Measurements from ENCODE around the gene MOB1A.
A peak's percentile ranks its signal among the peaks of the same experiment; 100 is the strongest.

Gene MOB1A

DNA sequence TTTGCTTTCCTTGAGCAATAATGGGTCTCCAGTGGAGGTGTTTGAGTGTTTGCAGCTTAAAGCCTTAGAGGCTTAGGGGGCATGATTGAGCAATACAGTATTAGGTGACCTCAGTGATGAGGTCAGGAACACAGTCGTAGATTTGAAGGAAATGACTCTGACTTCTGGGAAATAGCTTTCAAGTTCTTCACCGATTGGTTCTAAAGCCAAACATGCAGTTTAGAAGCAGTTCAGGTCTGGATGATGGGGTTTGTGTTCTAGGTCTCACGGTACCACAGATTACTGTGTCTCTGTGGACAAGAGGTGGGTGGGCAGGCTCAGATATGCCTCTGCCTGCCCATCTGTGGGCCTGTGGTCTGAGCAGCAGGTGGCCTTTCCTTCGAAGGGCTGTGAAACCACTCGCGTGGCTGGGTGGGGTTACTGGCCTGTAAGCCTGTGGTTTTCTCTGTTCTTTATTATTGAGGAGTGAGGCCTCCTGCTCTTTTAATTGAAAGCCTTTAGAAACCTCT is 27.6 kb upstream of the MOB1A start:
- Mint-ChIP-seq H3K4me3 (peak overlapping the region; percentile 73), H3K9me3 (no peaks in the 10 kb centered on the region), H3K4me1 (peaks cover 21% of the 10 kb centered on the region), H3K36me3 (peaks cover 14% of the 10 kb centered on the region), H3K27ac (peak overlapping the region; percentile 94), H3K27me3 (no peaks in the 10 kb centered on the region)
- DNase-seq (ENCODE audit: low spot score in 2 of 2) (peak in 1 of 2 donors; percentile 12), ATAC-seq (ENCODE audit: low read depth) (peak; percentile 82)

DNA sequence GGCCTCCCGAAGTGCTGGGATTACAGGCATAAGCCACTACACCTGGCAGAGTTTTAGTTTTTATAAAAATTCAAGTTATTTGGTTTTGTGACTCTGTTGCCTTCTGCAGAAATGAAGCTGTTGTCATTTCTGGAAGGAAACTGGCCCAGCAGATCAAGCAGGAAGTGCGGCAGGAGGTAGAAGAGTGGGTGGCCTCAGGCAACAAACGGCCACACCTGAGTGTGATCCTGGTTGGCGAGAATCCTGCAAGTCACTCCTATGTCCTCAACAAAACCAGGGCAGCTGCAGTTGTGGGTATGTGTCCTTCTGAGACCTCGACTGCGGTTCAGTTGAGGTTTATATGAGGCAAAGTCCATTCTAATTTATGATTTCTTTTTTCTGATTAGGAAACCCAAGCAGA is 26.9 kb upstream of the MOB1A start:
- H3K4me3 Mint-ChIP-seq = peak overlapping the region; percentile 73
- peaks cover 23% of the 10 kb centered on the region for H3K4me1 Mint-ChIP-seq
- peak overlapping the region; percentile 94 for H3K27ac Mint-ChIP-seq
- DNase-seq (ENCODE audit: low spot score in 2 of 2) (no peak), ATAC-seq (ENCODE audit: low read depth) (peak; percentile 49)
- H3K36me3 Mint-ChIP-seq = peaks cover 11% of the 10 kb centered on the region
- no peaks in the 10 kb centered on the region for H3K9me3 Mint-ChIP-seq
- no peaks in the 10 kb centered on the region for H3K27me3 Mint-ChIP-seq

DNA sequence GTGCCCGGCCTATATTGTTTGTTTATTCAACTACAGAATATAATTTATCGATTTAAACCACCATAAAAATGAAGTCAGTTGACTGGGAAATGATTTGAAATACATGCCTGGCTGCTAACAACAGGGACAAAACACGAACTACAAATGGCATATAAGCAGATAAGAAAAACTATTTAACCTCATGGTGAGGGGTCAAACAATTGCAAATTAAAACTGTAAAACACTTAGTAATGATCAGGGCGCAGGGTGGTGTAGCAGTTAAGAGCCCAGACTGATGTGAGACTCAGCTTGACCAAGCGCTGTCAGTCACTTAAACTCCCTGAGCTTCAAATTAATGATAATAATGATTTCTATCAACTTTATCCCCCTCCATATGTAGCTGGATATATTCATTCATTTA is 26.4 kb upstream of the MOB1A start:
- no peak for DNase-seq (ENCODE audit: low spot score in 2 of 2)
- no peaks in the 10 kb centered on the region for H3K27me3 Mint-ChIP-seq
- H3K36me3 Mint-ChIP-seq = peaks cover 11% of the 10 kb centered on the region
- no peak for ATAC-seq (ENCODE audit: low read depth)
- peak overlapping the region; percentile 67 for H3K27ac Mint-ChIP-seq
- peaks cover 24% of the 10 kb centered on the region for H3K4me1 Mint-ChIP-seq
- H3K4me3 Mint-ChIP-seq = no peak overlapping the region
- H3K9me3 Mint-ChIP-seq = no peaks in the 10 kb centered on the region

DNA sequence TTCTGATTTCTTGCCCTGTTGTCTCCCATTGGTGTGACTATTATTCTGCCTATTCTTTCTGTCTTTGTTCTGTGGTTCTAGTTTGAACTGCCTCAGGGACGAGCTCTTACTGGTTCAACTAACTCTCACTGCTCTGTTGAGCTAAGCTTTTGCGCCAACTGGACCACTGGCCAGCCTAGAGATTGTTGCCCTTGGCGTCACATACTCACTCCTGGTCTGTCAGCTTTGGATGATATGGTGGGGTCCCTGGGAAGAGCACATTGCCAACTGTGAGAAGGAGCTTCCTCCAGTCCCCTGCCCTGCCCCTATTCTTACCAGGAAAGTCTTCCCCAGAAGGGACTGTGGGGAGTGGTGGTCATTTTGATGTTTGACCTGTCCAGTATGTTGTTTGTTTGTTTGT is 25.8 kb upstream of the MOB1A start:
- no peak for DNase-seq (ENCODE audit: low spot score in 2 of 2)
- ATAC-seq (ENCODE audit: low read depth) = no peak
- H3K4me3 Mint-ChIP-seq = no peak overlapping the region
- H3K27me3 Mint-ChIP-seq = no peaks in the 10 kb centered on the region
- peaks cover 30% of the 10 kb centered on the region for H3K4me1 Mint-ChIP-seq
- no peaks in the 10 kb centered on the region for H3K9me3 Mint-ChIP-seq
- peak overlapping the region; percentile 67 for H3K27ac Mint-ChIP-seq
- H3K36me3 Mint-ChIP-seq = peaks cover 8% of the 10 kb centered on the region

DNA sequence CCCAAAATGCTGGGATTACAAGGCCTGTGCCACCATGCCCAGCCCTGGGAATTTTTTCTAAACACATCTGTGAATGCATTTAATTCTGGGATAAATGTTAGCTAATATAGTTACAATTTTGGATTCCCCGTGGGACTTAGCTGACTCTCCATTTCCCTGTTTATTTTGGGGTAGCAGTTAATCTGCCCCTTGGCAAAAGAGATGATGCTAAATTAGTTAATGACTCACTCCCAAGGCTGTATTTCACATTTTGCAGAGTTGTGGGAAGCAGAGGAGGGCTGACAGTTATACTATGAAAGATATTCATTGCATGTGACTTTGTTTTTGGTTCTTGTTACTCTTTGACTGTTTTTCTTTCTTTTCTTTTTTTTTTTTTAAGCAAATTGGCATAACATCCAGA is 22.9 kb upstream of the MOB1A start:
- no peak overlapping the region for H3K27ac Mint-ChIP-seq
- H3K27me3 Mint-ChIP-seq = no peaks in the 10 kb centered on the region
- DNase-seq (ENCODE audit: low spot score in 2 of 2) = no peak
- peaks cover 36% of the 10 kb centered on the region for H3K4me1 Mint-ChIP-seq
- H3K9me3 Mint-ChIP-seq = no peaks in the 10 kb centered on the region
- ATAC-seq (ENCODE audit: low read depth) = no peak
- no peak overlapping the region for H3K4me3 Mint-ChIP-seq
- peaks cover 2% of the 10 kb centered on the region for H3K36me3 Mint-ChIP-seq

DNA sequence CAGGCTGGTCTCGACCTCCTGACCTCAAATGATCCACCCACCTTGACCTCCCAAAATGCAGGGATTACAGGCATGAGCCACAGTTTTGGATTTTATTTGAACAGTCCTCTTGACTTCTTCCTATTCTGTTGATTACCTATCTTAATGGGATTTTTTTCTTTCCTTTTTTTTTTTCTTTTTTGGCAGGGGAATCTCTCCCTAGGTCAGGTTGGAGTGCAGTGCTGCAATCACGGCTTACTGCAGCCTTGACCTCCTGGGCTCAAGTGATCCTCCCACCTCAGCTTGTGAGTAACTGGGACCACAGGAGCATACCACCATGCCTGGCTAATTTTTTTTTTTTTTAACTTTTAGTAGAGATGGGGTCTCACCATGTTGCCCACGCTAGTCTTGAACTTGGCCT is 22.5 kb upstream of the MOB1A start:
- Mint-ChIP-seq H3K27ac (no peak overlapping the region), H3K27me3 (no peaks in the 10 kb centered on the region)

DNA sequence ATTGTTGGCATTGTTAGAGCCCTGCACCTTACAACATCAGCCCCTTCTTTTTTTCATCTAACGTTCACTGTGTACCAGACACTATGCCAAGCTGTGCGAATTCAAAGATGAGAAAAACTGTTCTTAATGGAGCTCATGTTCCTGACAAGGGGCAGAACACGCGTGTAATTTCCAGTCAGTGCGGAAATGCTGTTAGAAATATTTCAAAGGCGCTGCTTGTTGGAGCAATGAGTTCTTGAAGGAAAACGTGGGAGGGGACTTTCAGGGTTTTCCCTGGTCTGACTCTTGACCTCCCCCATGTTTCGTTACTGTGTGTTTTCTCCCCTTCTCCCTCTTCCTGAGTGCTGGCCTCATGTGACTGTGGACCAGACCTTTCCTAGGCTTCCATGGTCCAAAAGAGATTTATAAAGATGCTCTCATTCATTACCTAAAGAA is 21.2 kb upstream of the MOB1A start:
- H3K4me3 Mint-ChIP-seq = peak overlapping the region; percentile 95
- no peaks in the 10 kb centered on the region for H3K27me3 Mint-ChIP-seq
- peak overlapping the region; percentile 97 for H3K27ac Mint-ChIP-seq
- DNase-seq (ENCODE audit: low spot score in 2 of 2) (no peak), ATAC-seq (ENCODE audit: low read depth) (no peak)
- peaks cover 25% of the 10 kb centered on the region for H3K4me1 Mint-ChIP-seq
- H3K36me3 Mint-ChIP-seq = peaks cover 2% of the 10 kb centered on the region
- H3K9me3 Mint-ChIP-seq = no peaks in the 10 kb centered on the region

More for the DNA sequence above, 22.5 kb upstream of the MOB1A start:
- Mint-ChIP-seq H3K4me3 (no peak overlapping the region), H3K4me1 (peaks cover 32% of the 10 kb centered on the region), H3K9me3 (no peaks in the 10 kb centered on the region), H3K36me3 (peaks cover 2% of the 10 kb centered on the region)
- DNase-seq (ENCODE audit: low spot score in 2 of 2) (no peak), ATAC-seq (ENCODE audit: low read depth) (no peak)

DNA sequence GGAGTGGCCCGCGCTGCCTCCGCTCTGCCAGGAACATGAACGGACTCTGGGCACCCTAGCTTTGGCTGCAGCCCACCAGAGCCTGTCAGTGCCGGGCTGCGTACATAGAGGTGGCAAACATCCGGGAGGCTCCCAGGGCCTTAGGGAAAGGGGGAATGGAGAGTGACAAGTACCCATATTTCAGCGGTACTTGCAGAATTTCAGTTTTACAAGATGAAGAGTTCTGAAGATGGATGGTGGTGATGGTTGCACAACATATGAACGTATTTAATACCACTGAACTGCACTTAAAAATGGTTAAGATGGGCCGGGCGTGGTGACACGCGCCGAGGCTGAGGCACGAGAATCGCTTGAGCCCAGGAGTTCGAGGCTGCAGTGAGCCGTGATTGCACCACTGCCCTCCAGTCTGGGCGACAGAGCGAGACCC is 20.6 kb upstream of the MOB1A start:
- ATAC-seq (ENCODE audit: low read depth) (no peak), DNase-seq (ENCODE audit: low spot score in 2 of 2) (no peak)
- H3K27me3 Mint-ChIP-seq = no peaks in the 10 kb centered on the region
- H3K9me3 Mint-ChIP-seq = no peaks in the 10 kb centered on the region
- H3K36me3 Mint-ChIP-seq = peaks cover 2% of the 10 kb centered on the region
- peak overlapping the region; percentile 97 for H3K27ac Mint-ChIP-seq
- H3K4me1 Mint-ChIP-seq = peaks cover 22% of the 10 kb centered on the region
- peak overlapping the region; percentile 95 for H3K4me3 Mint-ChIP-seq

DNA sequence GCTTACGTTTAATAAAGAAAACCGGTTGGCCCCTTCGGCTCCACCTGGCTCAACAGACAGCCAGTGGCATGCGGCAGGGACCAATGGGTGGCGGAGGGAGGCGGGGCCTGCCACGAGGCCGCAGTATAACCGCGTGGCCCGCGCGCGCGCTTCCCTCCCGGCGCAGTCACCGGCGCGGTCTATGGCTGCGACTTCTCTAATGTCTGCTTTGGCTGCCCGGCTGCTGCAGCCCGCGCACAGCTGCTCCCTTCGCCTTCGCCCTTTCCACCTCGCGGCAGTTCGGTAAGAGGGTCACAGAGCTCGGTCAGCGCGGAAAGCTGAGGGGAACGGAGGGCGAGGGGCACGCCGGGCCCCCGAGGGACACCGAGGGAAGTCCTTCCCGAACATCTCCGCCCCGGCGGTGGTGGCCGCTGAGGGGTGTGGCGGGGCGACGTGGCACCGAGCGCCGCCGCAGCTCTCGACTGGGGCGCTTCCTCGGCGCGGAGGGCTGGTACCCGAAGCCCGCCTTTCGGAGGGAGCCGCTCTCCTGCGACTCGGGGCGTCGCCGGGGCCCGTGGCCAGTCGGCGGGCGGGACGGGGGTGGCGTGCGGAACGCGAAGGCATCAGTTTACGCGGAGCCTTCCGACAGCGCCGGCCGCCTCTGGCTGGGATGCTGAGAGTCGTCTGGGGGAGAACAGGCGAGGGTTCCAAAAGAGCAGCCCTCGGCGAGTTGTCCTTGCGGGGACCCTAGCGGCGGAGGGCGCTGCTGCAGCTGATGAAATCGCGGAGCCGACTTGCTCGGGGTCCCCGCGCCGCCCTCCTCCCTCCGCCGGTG is 20.0 kb upstream of the MOB1A start, which contains the start of gene MTHFD2:
TSS of gene MTHFD2 (plus strand) at position 155 of the 814 bp plus-strand sequence. CDS start at position 182, 27 bp downstream.
- Mint-ChIP-seq H3K4me1 (peaks cover 21% of the 10 kb centered on the region), H3K36me3 (peaks cover 2% of the 10 kb centered on the region)

DNA sequence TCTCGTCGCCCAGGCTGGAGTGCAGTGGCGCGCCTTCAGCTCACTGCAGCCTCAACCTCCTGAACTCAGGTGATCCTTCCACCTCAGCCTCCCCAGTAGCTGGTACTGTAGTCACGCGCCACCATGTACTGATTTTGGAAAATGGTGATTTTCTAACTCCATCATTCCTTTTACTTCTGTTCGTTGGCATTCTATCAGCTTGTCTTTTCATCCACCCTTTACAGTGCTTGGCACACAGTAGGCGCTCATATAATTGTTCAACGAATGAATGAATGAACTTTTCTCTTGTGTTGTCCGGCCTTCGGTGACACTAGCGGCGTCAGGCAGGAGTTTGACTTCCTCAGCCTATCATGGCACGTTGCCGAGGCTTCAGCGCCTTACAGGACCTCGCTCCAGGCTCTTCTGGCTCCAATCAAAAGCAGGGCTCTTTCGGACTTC is 19.4 kb upstream of the MOB1A start:
- Mint-ChIP-seq H3K36me3 (no peaks in the 10 kb centered on the region), H3K4me1 (peaks cover 21% of the 10 kb centered on the region), H3K9me3 (no peaks in the 10 kb centered on the region), H3K27me3 (no peaks in the 10 kb centered on the region), H3K27ac (peak overlapping the region; percentile 97), H3K4me3 (peak overlapping the region; percentile 95)
- DNase-seq (ENCODE audit: low spot score in 2 of 2) (no peak), ATAC-seq (ENCODE audit: low read depth) (no peak)

More for the DNA sequence above, 20.0 kb upstream of the MOB1A start, which contains the start of gene MTHFD2:
- peak within 1 kb of the TSS; percentile 97 for H3K27ac Mint-ChIP-seq
- ATAC-seq (ENCODE audit: low read depth) (peak; percentile 87), DNase-seq (ENCODE audit: low spot score in 2 of 2) (peak; percentile 86 to 90)
- no peaks in the 10 kb centered on the region for H3K27me3 Mint-ChIP-seq
- H3K9me3 Mint-ChIP-seq = no peaks in the 10 kb centered on the region
- peak within 1 kb of the TSS; percentile 95 for H3K4me3 Mint-ChIP-seq

DNA sequence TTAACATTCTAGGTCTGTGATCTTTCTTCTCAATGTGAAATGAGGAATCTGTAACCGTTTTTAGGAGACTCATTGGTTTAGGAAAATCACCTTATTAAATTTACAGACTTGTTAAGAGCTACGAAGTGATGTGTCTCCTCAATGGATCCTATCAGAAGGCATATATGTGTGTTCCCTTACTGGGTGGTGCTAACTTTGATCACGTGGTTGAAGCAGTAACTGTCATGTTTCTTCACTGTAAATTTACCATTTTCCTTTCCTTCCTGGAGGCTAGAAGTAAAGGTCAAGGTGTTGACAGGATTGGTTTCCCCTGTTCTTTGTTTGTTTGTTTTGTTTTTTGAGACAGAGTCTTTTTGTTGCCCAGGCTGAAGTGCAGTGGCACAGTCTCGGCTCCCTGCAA is 18.4 kb upstream of the MOB1A start:
- peaks cover 21% of the 10 kb centered on the region for H3K4me1 Mint-ChIP-seq
- H3K27ac Mint-ChIP-seq = no peak overlapping the region
- no peak for ATAC-seq (ENCODE audit: low read depth)
- H3K27me3 Mint-ChIP-seq = no peaks in the 10 kb centered on the region
- H3K9me3 Mint-ChIP-seq = no peaks in the 10 kb centered on the region
- no peak for DNase-seq (ENCODE audit: low spot score in 2 of 2)
- no peak overlapping the region for H3K4me3 Mint-ChIP-seq
- no peaks in the 10 kb centered on the region for H3K36me3 Mint-ChIP-seq

DNA sequence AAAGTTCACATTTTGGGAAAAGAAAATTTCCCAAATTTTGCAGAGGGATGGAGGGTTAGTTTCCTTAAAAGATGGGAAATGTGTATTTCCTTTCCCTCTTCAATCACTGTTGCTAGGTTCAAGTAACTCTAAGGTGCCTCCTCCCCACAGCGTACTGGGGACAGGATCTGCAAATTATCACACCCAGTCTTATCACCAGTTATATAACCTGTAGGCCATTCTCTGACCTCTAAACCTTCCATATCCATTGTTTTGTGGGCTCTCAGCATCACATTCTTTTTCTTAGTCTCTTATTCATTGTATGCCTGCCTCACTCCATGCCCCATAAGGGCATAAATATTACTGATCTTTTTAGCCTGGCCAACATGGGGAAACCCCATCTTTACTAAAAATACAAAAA is 16.1 kb upstream of the MOB1A start:
- DNase-seq (ENCODE audit: low spot score in 2 of 2) (no peak), ATAC-seq (ENCODE audit: low read depth) (no peak)
- Mint-ChIP-seq H3K36me3 (no peaks in the 10 kb centered on the region), H3K27ac (no peak overlapping the region), H3K9me3 (no peaks in the 10 kb centered on the region), H3K4me3 (no peak overlapping the region), H3K4me1 (peaks cover 15% of the 10 kb centered on the region), H3K27me3 (no peaks in the 10 kb centered on the region)

DNA sequence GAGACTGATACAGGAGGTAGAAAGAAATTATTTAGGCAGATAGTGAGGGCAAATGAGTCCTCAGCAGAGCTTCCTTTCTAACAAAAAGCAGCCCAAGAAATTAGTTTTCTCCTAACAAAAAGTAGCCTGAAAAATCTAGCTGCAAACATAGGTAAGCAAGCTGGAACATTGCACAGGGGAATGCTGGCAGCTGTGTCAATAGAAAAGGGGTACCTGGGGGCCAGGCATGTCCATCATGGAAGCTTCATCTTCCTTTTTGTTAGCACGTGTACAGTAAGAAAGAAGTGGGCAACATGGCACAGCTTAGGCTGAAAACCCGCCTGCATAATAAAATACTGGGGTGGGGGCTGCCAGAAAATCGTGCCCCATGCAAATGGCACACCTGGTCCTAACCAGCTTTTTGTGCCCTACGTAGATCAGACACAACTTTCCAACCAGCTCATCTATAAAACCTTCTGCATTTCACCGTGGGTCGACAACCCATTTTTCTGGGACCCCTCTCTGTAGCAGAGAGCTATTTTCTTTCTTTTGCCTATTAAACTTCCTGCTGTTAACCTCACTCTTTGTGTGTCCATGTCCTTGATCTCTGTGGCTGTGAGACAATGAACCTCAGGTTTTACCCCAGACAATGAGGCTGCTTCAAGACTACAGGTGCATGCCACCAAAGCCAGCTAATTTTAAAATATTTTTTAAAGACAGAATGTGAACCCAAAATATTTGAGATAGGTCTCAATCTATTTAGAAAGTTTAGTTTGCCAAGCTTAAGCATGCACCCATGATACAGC is 13.1 kb upstream of the MOB1A start:
- Mint-ChIP-seq H3K36me3 (no peaks in the 10 kb centered on the region), H3K9me3 (no peaks in the 10 kb centered on the region), H3K4me1 (peaks cover 2% of the 10 kb centered on the region), H3K27ac (no peak overlapping the region), H3K4me3 (no peak overlapping the region), H3K27me3 (no peaks in the 10 kb centered on the region)
- DNase-seq (ENCODE audit: low spot score in 2 of 2) (no peak), ATAC-seq (ENCODE audit: low read depth) (no peak)

DNA sequence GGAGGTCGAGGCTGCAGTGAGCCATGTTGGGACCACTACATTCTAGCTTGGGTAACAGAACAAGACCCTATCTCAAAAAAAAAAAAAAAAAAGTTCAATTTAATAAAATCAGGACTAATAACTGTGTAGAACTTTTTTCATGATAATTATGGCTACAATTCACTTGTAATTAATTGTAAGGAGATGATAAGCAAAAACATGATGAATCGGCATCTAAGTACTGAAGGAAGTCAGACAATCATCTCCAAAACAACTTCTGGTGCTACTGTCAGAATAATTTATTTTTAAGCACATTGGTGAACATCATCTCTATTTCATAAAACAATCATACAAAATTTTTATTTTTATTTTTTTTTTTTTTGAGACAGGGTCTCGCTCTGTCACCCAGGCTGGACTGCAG is 10.0 kb upstream of the MOB1A start:
- H3K27ac Mint-ChIP-seq = no peak overlapping the region
- H3K9me3 Mint-ChIP-seq = no peaks in the 10 kb centered on the region
- H3K4me1 Mint-ChIP-seq = peaks cover 10% of the 10 kb centered on the region
- no peak overlapping the region for H3K4me3 Mint-ChIP-seq
- ATAC-seq (ENCODE audit: low read depth) (no peak), DNase-seq (ENCODE audit: low spot score in 2 of 2) (no peak)
- no peaks in the 10 kb centered on the region for H3K27me3 Mint-ChIP-seq
- H3K36me3 Mint-ChIP-seq = no peaks in the 10 kb centered on the region

Data from memory B cell (primary cell).